ENCODE measurements around the gene RIPOR1.

DNA sequence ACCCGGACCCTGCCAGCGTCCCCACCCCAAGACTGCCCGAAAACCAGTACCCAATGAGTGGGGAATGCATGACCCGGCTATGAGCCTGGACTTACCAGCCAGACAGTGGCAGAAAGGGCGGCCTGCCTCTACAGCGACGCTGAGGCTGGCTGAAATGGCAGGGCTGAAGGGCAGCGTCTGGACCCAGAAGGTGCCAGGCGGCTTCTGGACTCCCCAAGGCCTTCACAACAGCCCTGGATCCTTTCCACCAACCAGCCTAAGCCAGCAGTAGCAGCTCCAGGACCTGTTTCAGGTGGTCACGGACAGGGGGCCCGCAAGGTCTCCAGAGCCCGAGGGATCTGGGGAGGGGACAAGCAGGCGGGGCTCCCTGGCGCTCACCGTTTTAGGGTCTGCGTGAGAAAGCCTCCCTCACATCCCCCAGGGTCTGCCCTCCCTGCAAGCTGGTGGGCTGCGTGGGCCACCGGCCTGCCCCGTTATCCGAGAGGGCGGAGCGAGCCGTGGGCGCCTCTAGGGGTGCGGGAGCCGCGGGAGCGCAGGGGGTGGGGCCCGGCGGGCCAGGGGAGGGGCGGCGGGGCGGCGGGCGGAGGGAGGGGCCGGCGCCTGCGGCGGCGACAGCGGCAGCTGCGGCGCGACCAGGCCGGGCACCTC is at the start of gene RIPOR1:
- TF ChIP-seq, protein P1, sequence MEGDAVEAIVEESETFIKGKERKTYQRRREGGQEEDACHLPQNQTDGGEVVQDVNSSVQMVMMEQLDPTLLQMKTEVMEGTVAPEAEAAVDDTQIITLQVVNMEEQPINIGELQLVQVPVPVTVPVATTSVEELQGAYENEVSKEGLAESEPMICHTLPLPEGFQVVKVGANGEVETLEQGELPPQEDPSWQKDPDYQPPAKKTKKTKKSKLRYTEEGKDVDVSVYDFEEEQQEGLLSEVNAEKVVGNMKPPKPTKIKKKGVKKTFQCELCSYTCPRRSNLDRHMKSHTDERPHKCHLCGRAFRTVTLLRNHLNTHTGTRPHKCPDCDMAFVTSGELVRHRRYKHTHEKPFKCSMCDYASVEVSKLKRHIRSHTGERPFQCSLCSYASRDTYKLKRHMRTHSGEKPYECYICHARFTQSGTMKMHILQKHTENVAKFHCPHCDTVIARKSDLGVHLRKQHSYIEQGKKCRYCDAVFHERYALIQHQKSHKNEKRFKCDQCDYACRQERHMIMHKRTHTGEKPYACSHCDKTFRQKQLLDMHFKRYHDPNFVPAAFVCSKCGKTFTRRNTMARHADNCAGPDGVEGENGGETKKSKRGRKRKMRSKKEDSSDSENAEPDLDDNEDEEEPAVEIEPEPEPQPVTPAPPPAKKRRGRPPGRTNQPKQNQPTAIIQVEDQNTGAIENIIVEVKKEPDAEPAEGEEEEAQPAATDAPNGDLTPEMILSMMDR (conservative IDR thresholded peaks at IDR 0.05): no peak
- TF ChIP-seq ZFX (IDR thresholded peaks at IDR 0.05): no peak
